HCEC 1CT (cell line): ENCODE results near the gene MYO10.
A peak's percentile ranks its signal among the peaks of the same experiment; 100 is the strongest.
"Not testable (repeated sequence)": the region's sequence is repeated elsewhere in the genome, so short reads cannot be mapped to it uniquely, and the experiment has no call there.

Experiments
- DNase-seq: peaks from one replicate; pipeline ENCODE4 v3.0.0-alpha.2; 2017

MYO10 gene

GRCh38 chr5:16663840-16664239 is 272.2 kb downstream of the MYO10 start:
- no peak for DNase-seq

- no peak for DNase-seq
Measured at GRCh38 chr5:16661713-16662112, 274.4 kb downstream of the MYO10 start.

- no peak for DNase-seq
Measured at GRCh38 chr5:16660982-16661381, 275.1 kb downstream of the MYO10 start.

GRCh38 chr5:16659536-16659935 is 276.6 kb downstream of the MYO10 start:
- no peak for DNase-seq

- no peak for DNase-seq
Measured at GRCh38 chr5:16656561-16657191, 279.4 kb downstream of the MYO10 start.

GRCh38 chr5:16654647-16655334 is 281.3 kb downstream of the MYO10 start:
- no peak for DNase-seq

GRCh38 chr5:16648739-16649138 is 287.3 kb downstream of the MYO10 start:
- not testable (repeated sequence) for DNase-seq

GRCh38 chr5:16644301-16644889 is 291.7 kb downstream of the MYO10 start:
- DNase-seq: no peak

- no peak for DNase-seq
Measured at GRCh38 chr5:16642867-16643266, 293.2 kb downstream of the MYO10 start.

GRCh38 chr5:16639206-16639605 is 296.9 kb downstream of the MYO10 start:
- no peak for DNase-seq

GRCh38 chr5:16628376-16628775 is 307.7 kb downstream of the MYO10 start:
- no peak for DNase-seq

- no peak for DNase-seq
Measured at GRCh38 chr5:16626696-16627264, 309.3 kb downstream of the MYO10 start.

GRCh38 chr5:16625096-16625495 is 311.0 kb downstream of the MYO10 start:
- DNase-seq: no peak

- DNase-seq: no peak
Measured at GRCh38 chr5:16619136-16619535, 317.0 kb downstream of the MYO10 start.

- DNase-seq: no peak
Measured at GRCh38 chr5:16618138-16618897, 317.8 kb downstream of the MYO10 start.

- DNase-seq: no peak
Measured at GRCh38 chr5:16617274-16617968, 318.7 kb downstream of the MYO10 start.

- peak; percentile 9 for DNase-seq
Measured at GRCh38 chr5:16616536-16617273, 319.4 kb downstream of the MYO10 start, which contains the start of gene RETREG1. Gene RETREG1 (minus strand): TSS chr5:16616997. CDS start chr5:16616971, 26 bp downstream.

GRCh38 chr5:16615741-16616535 is 320.1 kb downstream of the MYO10 start:
- no peak for DNase-seq

- no peak for DNase-seq
Measured at GRCh38 chr5:16612007-16612406, 324.1 kb downstream of the MYO10 start.
